ENCODE results near the gene CASKIN1.

CASKIN1 gene

GRCh38 chr16:2232094-2232990 is 35.9 kb upstream of the CASKIN1 start:
- DNase-seq (ENCODE audit: low read depth), result no peak

GRCh38 chr16:2231016-2231931 is 34.9 kb upstream of the CASKIN1 start:
- DNase-seq (ENCODE audit: low read depth), result no peak

GRCh38 chr16:2230376-2230775 is 34.0 kb upstream of the CASKIN1 start:
- no peak for DNase-seq (ENCODE audit: low read depth)

GRCh38 chr16:2229632-2230250 is 33.3 kb upstream of the CASKIN1 start:
- no peak for DNase-seq (ENCODE audit: low read depth)

- no peak for DNase-seq (ENCODE audit: low read depth)
Measured at GRCh38 chr16:2229091-2229490, 32.7 kb upstream of the CASKIN1 start.

GRCh38 chr16:2228161-2228824 is 31.9 kb upstream of the CASKIN1 start:
- no peak for DNase-seq (ENCODE audit: low read depth)

DNA sequence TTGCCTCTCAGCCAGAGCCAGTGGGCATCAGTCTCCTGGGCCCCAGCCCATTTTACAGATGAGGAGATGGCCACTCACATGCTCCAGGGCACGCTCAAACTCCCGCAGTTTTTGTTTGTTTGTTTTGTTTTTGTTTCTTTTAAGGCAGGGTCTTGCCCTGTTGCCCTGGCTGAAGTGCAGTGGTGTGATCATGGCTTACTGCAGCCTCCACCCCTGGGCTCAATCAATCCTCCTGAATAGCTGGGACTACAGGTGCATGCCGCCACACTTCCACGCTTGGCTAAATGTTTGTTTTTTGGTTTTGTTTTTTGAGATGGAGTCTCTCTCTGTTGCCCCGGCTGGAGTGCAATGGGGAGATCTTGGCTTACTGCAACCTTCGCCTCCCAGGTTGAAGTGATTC is 30.5 kb upstream of the CASKIN1 start:
- DNase-seq (ENCODE audit: low read depth), result no peak

GRCh38 chr16:2226245-2226793 is 29.9 kb upstream of the CASKIN1 start:
- DNase-seq (ENCODE audit: low read depth), result no peak

GRCh38 chr16:2223942-2224486 is 27.6 kb upstream of the CASKIN1 start:
- peak; percentile 52 for DNase-seq (ENCODE audit: low read depth)

- DNase-seq (ENCODE audit: low read depth), result peak; percentile 100
Measured at GRCh38 chr16:2223221-2223941, 27.0 kb upstream of the CASKIN1 start, which contains the start of gene E4F1. Gene E4F1, plus strand, starts transcription at chr16:2223591. Its CDS starts 23 bp downstream, at chr16:2223614.

- no peak for DNase-seq (ENCODE audit: low read depth)
Measured at GRCh38 chr16:2216330-2216729, 19.9 kb upstream of the CASKIN1 start.

DNA sequence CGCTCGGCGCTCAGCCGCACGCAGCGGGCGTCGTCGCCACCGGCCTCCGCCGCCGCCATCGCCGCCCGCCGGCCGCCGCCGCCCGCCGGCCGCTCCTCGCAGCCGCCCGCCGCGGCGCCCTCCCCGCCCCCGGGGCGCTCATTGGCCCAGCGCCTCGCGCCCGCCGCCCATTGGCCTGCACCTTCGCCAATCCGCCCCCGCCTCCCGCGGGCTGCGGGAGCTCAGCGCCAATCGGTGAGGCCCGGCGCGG is 18.2 kb upstream of the CASKIN1 start, which contains the start of gene PGP:
Gene PGP (minus strand): TSS at position 122 of the 250 bp plus-strand sequence. CDS start 63 bp downstream, at position 59.
- no peak for DNase-seq (ENCODE audit: low read depth)

DNA sequence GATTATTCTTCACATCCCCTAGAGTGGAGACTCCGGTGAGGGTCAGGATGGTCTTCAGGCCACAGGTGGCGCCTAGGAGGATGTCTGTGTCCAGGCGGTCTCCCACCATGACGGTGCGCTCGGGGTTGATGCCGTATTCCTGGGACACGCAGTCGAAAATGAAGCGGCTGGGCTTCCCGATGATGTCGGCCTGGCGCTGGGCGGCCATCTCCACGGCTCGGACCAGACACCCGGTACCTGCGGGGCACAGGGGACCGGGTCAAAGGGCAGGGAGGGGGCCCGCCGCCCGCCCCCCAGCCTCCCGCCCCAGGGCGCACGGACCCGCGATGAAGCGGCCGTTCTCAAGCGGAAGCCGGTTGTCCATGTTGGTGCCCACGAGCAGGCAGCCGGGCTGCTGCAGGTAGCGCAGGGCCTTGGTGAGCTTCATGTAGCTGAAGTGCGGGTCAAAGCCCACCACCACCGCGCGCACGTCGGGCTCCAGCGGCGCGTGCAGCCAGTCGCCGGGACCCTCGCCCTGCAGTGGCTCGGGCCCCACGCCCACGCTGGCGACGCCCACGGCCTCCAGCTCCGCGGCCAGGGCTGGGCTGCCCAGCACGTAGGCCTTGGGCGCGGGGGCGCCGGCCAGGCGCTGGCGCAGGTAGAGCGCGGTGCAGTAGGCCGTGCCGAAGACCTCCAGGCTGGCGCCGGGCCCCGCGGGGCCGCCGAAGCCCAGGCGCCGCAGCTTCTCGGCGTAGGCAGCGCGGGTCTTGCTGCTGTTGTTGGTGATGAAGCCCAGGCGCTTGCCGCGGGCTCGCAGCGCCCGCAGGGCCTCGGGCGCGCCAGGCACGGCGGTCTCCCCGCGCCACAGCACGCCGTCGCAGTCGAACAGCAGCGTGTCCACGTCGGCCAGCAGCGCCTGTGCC is 17.7 kb upstream of the CASKIN1 start:
- DNase-seq (ENCODE audit: low read depth), result no peak

GRCh38 chr16:2212362-2213324 is 16.2 kb upstream of the CASKIN1 start:
- DNase-seq (ENCODE audit: low read depth), result no peak

DNA sequence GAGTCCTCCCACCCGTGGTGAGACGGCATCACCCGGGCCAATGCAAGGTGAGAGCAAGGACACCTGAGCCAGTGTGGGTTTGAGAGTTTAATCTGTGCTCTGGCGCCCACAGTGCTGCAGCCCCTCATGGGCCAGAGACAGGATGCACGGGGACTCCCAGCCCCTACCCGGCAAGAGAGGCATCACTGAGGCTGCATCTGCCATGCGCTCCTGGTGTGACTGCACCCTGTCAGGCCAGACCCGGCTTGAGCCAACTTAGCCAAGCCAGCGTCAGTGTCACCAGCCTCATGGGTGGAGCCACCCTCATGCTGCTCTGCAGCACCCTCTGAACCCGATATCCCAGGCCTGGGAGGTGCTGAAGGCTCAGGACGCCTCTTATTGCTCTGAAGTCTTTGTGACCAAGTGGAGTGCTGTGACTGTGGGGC is 15.5 kb upstream of the CASKIN1 start:
- DNase-seq (ENCODE audit: low read depth), result no peak

- DNase-seq (ENCODE audit: low read depth), result no peak
Measured at GRCh38 chr16:2210386-2211365, 14.3 kb upstream of the CASKIN1 start, which contains the start of gene BRICD5. Gene BRICD5, minus strand, starts transcription at chr16:2210863. Its CDS starts 30 bp downstream, at chr16:2210833.

DNA sequence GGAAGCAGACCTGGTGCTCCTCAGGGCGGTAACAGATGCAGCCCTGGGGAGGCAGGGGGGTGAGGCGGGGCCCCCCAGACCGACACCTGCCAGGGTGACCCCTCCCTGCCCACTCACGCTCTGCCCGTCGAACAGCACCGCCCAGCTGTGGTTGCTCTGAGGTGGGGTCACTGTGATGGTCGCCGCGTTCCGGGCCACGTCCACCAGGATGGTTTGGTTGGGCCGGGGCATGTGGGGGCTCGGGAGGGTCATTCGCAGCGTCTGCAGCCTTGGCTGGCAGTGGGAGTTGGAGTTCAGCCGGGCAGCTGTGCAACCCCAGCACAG is 13.6 kb upstream of the CASKIN1 start:
- no peak for DNase-seq (ENCODE audit: low read depth)

All from fibroblast of gingiva (primary cell).